GM12878 (cell line): ENCODE data around the gene DHX57. TPM values are rescaled to one million over a fixed set of nuclear protein-coding genes. Genes with fewer than 3 reads are reported as not detected.

Experiments used
- BCL11A ChIP-seq: IDR thresholded peaks from 2 replicates; pipeline ENCODE4 v1.6.1; 2011; ENCODE audit warnings: low read depth, low read length
- BMI1 ChIP-seq: fragments of 450-650 bp; IDR thresholded peaks from 2 replicates; pipeline ENCODE4 v1.6.1; 2016; ENCODE audit warnings: mild to moderate bottlenecking, moderate library complexity, borderline replicate concordance
- CREM ChIP-seq: IDR thresholded peaks from 2 replicates; pipeline ENCODE4 v1.6.1; 2014; ENCODE audit warnings: antibody characterized with exemption, low read depth
- CTCF ChIP-seq, 3 experiments: IDR thresholded peaks in 2 of 3; conservative IDR thresholded peaks in 1 of 3; 2 replicates each; pipeline ENCODE4 v1.5.1; 2011; ENCODE audit warnings: low read depth in 3 of 3, low read length in 3 of 3, mild to moderate bottlenecking in 3 of 3, control low read depth in 2 of 3, moderate library complexity in 2 of 3, inconsistent platforms in 1 of 3, mixed read lengths in 1 of 3; ENCODE audit not compliant: control insufficient read depth in 2 of 3, insufficient read depth in 1 of 3; ENCODE audit errors: extremely low read depth in 1 of 3
- ETV6 ChIP-seq, 2 experiments: fragments of 450-650 bp in 1 of 2; IDR thresholded peaks in 1 of 2; conservative IDR thresholded peaks in 1 of 2; 2 replicates each; pipeline ENCODE4 v1.6.1; 2014; ENCODE audit warnings: antibody characterized with exemption in 1 of 2, borderline replicate concordance in 1 of 2, low read depth in 1 of 2, mild to moderate bottlenecking in 1 of 2, moderate library complexity in 1 of 2
- HDAC2 ChIP-seq: fragments of 200-600 bp; sonication (generic); IDR thresholded peaks from 2 replicates; pipeline ENCODE4 v1.6.1; 2017
- HSF1 ChIP-seq: fragments of 150-350 bp; IDR thresholded peaks from 2 replicates; pipeline ENCODE4 v1.6.1; 2014; ENCODE audit warnings: mild to moderate bottlenecking, low read depth, low read length
- IRF5 ChIP-seq: fragments of 450-650 bp; IDR thresholded peaks from 2 replicates; pipeline ENCODE4 v1.6.1; 2017; ENCODE audit warnings: borderline replicate concordance
- MAX ChIP-seq: IDR thresholded peaks from 2 replicates; pipeline ENCODE4 v1.6.1; 2012; ENCODE audit warnings: low read depth, low read length, improper control_type of control experiment
- MTA2 ChIP-seq: fragments of 450-650 bp; IDR thresholded peaks from 2 replicates; pipeline ENCODE4 v1.6.1; 2016; ENCODE audit warnings: low read depth, mild to moderate bottlenecking, moderate library complexity
- MXI1 ChIP-seq: fragments of 150-350 bp; IDR thresholded peaks from 2 replicates; pipeline ENCODE4 v1.6.1; 2011; ENCODE audit warnings: low read depth, mild to moderate bottlenecking, inconsistent platforms, low read length, improper control_type of control experiment
- NFXL1 ChIP-seq: fragments of 450-650 bp; IDR thresholded peaks from 2 replicates; pipeline ENCODE4 v1.6.1; 2017; ENCODE audit warnings: antibody characterized with exemption, mild to moderate bottlenecking, borderline replicate concordance
- NR2C1 ChIP-seq: fragments of 450-650 bp; IDR thresholded peaks from 2 replicates; pipeline ENCODE4 v1.6.1; 2017; ENCODE audit warnings: antibody characterized with exemption, mild to moderate bottlenecking, moderate library complexity
- PAX8 ChIP-seq: fragments of 450-650 bp; IDR thresholded peaks from 2 replicates; pipeline ENCODE4 v1.6.1; 2017; ENCODE audit warnings: mild to moderate bottlenecking, moderate library complexity
- PML ChIP-seq: IDR thresholded peaks from 2 replicates; pipeline ENCODE4 v1.6.1; 2012; ENCODE audit warnings: low read length, inconsistent platforms
- POU2F2 ChIP-seq: IDR thresholded peaks from 3 replicates; pipeline ENCODE4 v1.6.1; 2011; ENCODE audit warnings: low read depth, mild to moderate bottlenecking, low read length, borderline replicate concordance
- RB1 ChIP-seq: fragments of 450-650 bp; formaldehyde crosslinking; IDR thresholded peaks from 2 replicates; pipeline ENCODE4 v1.6.1; 2017; ENCODE audit warnings: mild to moderate bottlenecking, borderline replicate concordance
- SKIL ChIP-seq: fragments of 450-650 bp; IDR thresholded peaks from 2 replicates; pipeline ENCODE4 v1.6.1; 2017; ENCODE audit warnings: mild to moderate bottlenecking, low read depth, inconsistent platforms; ENCODE audit not compliant: poor library complexity, severe bottlenecking
- STAT3 ChIP-seq: IDR thresholded peaks from 2 replicates; pipeline ENCODE4 v1.6.1; 2011; ENCODE audit warnings: low read depth, low read length, improper control_type of control experiment
- TAF1 ChIP-seq: IDR thresholded peaks from 2 replicates; pipeline ENCODE4 v1.6.1; 2011; ENCODE audit warnings: mild to moderate bottlenecking, low read depth, low read length, borderline replicate concordance
- TCF3 ChIP-seq: IDR thresholded peaks from 2 replicates; pipeline ENCODE4 v1.6.1; 2012; ENCODE audit warnings: low read depth, mild to moderate bottlenecking, low read length, borderline replicate concordance; ENCODE audit not compliant: insufficient read depth
- ZNF274 ChIP-seq: IDR thresholded peaks from one replicate; pipeline ENCODE4 v1.8.0; 2011; ENCODE audit not compliant: insufficient read length, insufficient read depth
- polyA plus RNA-seq, 11 experiments: library from polyadenylated mRNA; depleted of rRNA in 4 of 11; unstranded in 6 of 11; stranded (reverse) in 5 of 11; fragments of >200 nt; fragmentation: Nextera tagmentation in 4 of 11; fragmentation: Illumina TruSeq in 1 of 11; extraction: Ambion mirVana in 4 of 11; extraction: Trizol in 1 of 11; gene quantifications; 1 replicate in 1 of 11; 2 replicates in 10 of 11; pipeline versions ENCODE4 v1.2.1 to v1.2.3, GENCODE V29; 2011 to 2016; ENCODE audit warnings: inconsistent platforms in 2 of 11, missing spikeins in 2 of 11, low read depth in 1 of 11
- total RNA-seq, 4 experiments: library from RNA; depleted of rRNA in 3 of 4; stranded (reverse); fragments of >200 nt in 3 of 4; fragmentation: Illumina TruSeq in 1 of 4; extraction: Trizol in 1 of 4; gene quantifications; 2 replicates each; pipeline versions ENCODE4 v1.2.1 to v1.2.3, GENCODE V29; 2013 to 2021

Gene DHX57
- total and polyA plus RNA-seq, 10 of the 15 experiments (the other 5 are each of a cell fraction or from before 2014, with no cell fraction given) = 6.5 to 18.0 (median 15.8) TPM

- 0 out of 2 replicates have a peak, but pooled peaks have one; percentile 35 for TF ChIP-seq TCF3
- no peak for TF ChIP-seq NFXL1
- no peak; the same call in 1 of the 2 replicates for TF ChIP-seq TAF1
- no peak for TF ChIP-seq CTCF (IDR thresholded peaks at IDR 0.05 in 2 of 3, conservative IDR thresholded peaks at IDR 0.05 in 1 of 3; ENCODE audit: control insufficient read depth in 2 of 3, extremely low read depth in 1 of 3, insufficient read depth in 1 of 3, low read depth in 3 of 3, low read length in 3 of 3)
- TF ChIP-seq ETV6 (conservative IDR thresholded peaks at IDR 0.05 in 1 of 2, IDR thresholded peaks at IDR 0.05 in 1 of 2; ENCODE audit: borderline replicate concordance in 1 of 2, low read depth in 1 of 2) = no peak
- peak; percentile 88 for TF ChIP-seq MTA2
- TF ChIP-seq PML = no peak
- TF ChIP-seq BCL11A = no peak
- no peak for TF ChIP-seq SKIL
- peak; percentile 98 for TF ChIP-seq NR2C1
- TF ChIP-seq CREM = peak; percentile 13; the same call in 1 of the 2 replicates
- TF ChIP-seq IRF5 = no peak
- peak; percentile 62; the same call in 1 of the 2 replicates for TF ChIP-seq MAX
- TF ChIP-seq PAX8 = no peak
- no peak for TF ChIP-seq ZNF274
- TF ChIP-seq BMI1 = peak; percentile 94
- no peak for TF ChIP-seq HDAC2
- 0 out of 3 replicates have a peak, but pooled peaks have one; percentile 18 for TF ChIP-seq POU2F2
- TF ChIP-seq HSF1 = no peak
- TF ChIP-seq RB1 = 0 out of 2 replicates have a peak, but pooled peaks have one; percentile 57
- TF ChIP-seq STAT3 = no peak
- peak; percentile 82 for TF ChIP-seq MXI1
Observed at GRCh38 chr2:38875576-38876367, at the start of gene DHX57, which contains the start of gene MORN2 (continued).
